GM19395 (cell line): Measurements from ENCODE around the gene CACNB4.

ENCODE experiments used
- ATAC-seq: cut with Tn5 transposase; IDR thresholded peaks from one replicate; pipeline ENCODE4 v1.9.1; 2021; ENCODE audit warnings: mild to moderate bottlenecking, moderate library complexity; ENCODE audit not compliant: unreplicated experiment

The CACNB4 gene

DNA sequence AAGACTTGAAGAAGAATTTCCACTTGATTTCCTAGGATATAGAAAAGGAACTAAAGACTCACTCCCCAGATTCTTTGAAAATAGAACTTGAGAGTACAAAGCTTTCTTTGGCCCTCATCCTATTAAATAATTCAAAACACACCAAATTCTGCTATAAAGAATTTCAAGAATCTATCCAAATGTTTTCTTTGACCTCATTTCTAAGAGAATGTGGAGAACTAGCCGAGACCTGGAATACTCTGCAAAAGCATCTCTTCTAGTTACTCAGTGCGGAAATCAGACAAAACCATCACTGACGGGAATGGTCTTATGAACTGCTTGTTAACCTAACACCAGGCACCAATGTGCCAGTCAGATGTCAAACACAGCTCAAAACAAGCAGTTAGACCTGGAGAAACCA lies 226.4 kb downstream of the CACNB4 start:
- no peak for ATAC-seq

DNA sequence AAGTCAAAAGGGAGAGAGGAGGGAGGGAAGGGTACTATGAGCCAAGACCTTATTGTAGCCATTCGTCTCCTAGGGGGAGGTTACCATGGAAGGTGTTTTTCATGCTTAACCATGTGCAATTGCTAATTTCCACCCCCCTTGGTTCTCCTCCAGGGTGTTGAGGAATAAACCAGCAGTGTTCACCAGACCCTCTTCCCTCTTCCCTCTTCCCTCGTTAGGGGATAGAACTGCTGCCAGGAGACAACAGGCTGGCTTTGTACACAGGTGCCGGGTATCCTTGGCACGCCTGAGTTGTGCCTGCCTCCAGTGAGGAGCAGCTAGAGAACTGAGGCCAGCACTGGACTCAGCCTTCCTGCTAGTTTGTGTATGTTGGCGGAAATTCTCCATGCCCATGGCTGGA lies 229.6 kb downstream of the CACNB4 start:
- no peak for ATAC-seq

DNA sequence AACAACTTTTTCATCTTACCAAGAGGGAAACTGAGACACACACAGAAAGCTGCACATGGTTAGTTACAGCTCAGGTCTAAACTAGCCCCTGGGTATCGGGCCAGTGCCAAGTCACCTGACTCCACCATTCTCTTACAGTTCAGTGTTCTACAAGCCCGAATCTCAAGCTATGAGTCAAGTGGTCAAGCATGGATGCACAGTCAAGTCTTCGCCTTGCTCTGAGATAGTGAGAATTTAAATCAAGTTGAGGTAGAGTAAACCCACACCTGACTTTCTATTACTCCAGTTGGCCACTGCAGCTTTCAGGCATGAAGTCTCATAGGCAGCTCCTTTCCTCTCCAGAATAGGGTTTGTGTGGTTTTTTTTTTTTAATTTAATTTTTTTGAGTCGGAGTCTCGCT lies 236.1 kb downstream of the CACNB4 start:
- peak; percentile 99 for ATAC-seq

DNA sequence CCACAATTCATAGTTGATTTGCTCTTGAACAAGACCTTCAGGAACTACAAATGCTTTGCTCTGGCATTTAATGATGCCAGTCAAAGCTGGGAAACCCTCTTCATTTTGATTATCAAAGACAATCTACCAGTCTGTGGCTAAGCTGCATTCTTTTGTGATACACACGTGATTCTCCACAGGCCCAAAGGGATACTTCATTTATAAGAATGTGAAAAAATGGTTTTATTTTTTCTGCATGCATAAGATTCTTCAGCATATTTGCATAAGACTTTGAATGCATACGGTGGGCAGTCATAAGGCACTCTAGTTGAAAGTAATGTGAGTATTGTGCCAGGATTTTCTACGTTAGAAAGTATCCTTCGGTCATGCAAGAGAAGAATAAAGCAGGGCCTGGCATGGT lies 237.7 kb downstream of the CACNB4 start:
- ATAC-seq = no peak

DNA sequence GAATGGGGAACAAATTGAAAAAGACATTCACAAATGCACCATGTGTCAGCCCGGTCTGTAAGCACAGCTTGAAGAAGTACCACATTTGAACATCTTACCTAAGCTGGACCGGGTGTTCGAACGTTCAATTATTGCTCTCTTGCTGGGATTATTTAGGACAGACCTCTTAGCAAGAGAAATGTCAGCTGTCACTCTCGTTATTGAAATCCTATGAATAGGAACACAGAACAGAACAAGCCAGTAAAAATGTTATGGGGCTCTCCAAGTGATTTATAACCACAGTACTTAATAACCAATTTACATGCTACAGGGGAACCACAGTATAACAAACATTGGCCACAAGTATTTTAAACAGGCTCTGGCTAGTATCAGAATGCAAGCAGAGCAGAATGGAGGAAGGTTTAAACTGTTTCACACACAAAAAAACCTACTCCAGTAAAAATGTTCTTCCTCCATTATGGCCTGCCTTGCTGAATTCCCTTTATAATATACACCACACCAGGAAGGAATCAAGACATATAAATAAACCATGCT lies 238.2 kb downstream of the CACNB4 start:
- ATAC-seq = no peak

DNA sequence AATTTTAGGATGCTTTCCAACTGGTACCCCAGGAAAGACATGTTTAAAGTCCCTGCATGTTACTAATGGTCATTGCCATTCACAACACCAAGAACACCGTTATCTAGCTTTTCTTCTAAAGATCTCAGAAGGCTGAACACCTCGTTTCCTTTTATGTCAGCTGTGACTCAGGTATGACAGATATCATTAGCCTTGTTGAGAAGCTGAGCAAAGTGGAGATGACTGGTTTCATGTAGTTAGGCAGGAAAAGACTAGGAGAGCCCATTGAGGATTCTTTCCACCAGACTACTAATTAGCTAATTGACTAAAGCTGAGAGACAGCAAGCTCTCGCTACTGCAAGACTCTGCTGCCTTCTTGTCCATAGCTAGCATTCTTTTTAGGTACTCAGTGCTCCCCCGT lies 238.6 kb downstream of the CACNB4 start:
- ATAC-seq = no peak

DNA sequence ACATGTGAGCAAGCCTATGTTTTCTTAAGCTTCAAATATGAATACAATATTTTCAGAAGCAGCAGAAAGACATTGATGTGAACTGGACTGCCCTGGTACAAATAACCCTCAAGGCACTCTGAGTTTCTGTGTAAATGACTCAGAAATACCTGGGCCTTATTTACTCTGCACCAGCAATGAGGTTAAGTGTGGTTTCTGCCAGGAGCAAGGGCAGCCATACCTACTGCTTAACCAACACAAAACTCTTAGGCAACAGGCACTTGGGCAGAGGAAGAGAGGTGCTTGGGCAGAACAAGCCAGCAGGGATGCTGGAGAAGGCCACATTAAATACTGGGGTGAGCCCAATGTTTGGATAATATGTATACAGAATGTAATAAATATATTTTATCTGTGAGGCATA lies 241.2 kb downstream of the CACNB4 start:
- ATAC-seq = no peak

DNA sequence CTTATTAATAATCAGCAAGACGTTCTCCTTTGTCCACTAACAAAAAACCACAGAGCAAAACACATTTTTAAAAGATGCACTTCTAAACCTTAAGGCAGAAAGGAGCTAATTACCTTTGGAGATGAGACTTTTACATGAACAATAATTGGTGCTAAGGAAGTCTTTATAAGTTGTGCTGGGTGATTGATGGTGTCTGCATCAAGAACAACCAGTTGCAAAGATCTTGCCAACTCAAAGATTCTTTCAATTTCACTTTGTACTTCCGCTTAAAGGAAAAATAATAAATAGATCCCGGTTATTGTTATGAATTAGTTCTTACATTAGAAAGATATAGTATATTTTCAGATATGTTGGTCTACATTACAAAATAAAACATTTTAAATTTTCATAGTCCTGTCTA lies 243.7 kb downstream of the CACNB4 start:
- ATAC-seq = no peak

DNA sequence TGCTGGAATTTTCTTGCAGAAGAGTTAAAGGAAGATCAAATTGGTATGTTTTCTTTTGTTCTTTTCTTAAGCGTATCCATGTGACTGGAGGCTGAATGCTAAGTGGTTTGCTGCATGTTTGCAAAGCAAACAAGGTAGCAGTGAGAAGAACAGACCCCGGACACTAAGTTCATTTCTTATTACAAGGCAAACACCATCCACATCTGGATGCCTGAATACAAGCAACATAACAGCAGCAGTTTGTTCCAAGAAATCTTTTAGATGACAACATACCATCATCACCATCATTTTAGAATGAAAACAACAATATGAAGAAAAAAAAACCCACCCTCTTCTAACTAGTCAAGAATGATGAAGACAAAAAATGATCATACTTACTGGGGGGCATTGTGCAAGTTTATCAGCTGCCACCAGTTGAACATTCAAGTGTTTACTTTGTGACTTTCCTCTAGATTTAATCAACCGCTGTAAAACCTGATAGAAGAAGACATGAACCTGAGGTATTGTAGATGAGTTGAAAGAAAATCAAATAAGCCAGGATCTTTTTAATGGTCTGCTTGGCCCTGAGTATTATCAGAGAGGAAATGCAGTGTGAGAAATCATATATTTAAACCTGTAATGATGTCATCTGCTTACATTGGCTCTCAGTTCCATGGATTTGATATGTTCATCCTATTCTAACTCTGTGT lies 245.6 kb downstream of the CACNB4 start:
- ATAC-seq = no peak

DNA sequence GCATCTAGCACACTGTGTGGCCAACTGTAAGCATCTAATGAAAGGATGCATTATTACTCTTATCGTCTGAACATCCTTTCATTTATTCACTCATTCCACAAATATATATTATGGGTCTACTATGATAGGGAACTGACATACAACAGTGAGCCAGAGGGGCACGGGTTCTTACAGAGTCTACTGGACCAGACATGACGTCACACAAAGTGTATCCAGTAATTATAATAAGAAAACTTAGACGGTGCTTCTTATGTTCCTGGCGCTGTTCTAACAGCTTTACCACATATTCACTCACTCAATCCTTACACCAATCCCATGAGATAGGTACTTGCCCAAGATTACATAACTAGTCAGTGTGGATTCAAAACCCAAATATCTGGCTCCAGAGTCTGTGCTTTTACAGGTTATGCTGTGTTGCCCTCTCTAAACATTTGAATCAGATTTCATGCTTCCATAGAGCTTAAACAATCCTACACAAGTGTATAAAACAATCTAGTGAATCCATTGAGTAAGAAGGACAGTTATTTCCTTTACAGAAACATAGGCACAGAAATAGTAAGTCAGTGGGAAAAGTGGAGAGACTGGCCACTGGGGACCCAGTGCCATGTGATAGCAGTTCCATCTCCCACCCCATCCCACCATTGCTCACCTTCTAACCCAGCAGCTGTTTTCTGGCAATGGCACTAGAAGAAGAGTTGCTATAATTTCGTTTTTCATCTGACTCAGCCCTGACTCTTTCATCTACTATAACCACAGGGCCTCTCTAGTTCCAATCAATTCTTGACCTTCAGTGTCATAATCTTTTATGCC lies 246.4 kb downstream of the CACNB4 start:
- no peak for ATAC-seq

DNA sequence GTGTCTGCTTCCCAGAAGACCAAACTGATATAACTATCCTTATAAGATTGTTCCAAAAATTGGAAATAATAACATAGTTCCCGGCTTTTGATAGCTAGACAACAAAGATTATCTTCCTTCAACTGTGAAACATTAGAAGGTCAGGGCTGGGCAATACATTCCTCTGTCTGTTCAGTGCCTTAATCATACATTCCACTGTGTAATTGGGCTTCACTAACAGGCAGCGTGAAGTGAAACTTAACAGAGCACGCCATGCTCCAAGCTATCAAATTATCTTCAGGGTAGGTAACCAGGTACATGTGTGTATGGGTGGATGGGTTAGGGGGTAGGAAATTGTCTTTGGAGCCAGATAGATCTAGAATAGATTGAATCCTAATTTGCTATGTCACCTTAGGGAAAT lies 247.1 kb downstream of the CACNB4 start:
- no peak for ATAC-seq

DNA sequence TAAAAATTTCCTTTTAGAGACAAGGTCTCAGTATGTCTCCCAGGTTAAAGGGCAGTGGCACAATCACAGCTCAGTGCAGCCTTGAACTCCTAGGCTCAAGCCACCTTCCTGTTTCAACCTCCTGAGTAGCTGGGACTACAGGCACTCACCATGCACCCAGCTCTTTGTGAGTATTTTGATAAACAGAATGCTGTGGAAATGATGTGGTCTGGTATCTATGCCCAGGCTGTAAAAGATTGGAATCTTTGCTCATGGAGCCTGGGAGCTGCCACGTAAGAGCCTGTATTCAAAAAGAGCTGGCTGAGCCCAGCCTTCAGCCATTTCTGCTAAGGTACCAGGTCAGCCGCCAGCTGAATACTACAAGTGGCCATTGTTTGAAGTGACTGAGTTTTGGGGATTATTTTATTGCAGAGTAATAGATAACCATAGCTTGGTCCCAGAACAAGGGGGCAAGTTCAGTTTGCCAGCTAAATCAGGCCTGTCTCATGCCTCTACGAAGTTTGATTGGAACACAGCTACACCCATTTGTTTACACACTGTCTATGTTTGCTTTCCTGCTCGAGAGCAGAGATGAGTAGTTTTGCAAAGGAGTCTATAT lies 249.3 kb downstream of the CACNB4 start:
- no peak for ATAC-seq

DNA sequence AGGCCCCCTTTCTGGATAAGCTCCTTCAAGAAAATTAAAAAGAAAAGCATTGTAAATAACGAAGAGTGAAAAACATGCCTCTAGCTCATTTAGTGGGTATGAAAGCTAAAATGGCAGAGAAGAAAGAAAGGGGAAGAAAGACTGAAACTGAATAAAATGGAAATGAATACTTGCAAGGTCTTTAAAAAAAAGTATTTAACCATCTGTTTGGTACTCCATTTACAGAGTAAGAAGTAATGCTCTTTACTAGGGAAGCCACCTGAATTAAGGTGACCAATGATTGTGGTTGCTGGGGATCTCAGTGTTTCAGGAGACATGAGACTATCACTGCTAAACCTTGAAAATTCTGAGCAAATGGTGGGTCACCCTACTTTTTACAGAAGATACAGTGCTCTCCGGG lies 253.0 kb downstream of the CACNB4 start:
- ATAC-seq = peak; percentile 70

DNA sequence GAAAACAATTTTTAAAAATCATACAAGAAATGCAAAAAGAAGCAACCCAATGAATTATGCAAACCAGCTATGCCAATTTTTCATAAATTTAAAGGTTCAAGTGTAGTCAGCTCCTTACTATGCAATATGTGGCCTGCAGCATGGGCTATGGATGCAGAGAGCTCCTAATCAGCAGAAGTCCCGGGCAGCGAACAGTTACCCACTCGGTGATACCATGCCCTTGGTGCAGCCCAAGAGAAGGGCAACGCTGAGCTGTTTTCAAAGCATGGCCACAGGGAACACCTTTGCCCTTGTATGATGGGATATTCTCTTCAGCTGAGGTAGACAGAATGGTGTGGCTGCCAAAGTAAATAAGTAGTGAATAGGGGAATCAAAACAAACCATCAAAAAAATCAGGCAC lies 253.4 kb downstream of the CACNB4 start:
- peak; percentile 5 for ATAC-seq

DNA sequence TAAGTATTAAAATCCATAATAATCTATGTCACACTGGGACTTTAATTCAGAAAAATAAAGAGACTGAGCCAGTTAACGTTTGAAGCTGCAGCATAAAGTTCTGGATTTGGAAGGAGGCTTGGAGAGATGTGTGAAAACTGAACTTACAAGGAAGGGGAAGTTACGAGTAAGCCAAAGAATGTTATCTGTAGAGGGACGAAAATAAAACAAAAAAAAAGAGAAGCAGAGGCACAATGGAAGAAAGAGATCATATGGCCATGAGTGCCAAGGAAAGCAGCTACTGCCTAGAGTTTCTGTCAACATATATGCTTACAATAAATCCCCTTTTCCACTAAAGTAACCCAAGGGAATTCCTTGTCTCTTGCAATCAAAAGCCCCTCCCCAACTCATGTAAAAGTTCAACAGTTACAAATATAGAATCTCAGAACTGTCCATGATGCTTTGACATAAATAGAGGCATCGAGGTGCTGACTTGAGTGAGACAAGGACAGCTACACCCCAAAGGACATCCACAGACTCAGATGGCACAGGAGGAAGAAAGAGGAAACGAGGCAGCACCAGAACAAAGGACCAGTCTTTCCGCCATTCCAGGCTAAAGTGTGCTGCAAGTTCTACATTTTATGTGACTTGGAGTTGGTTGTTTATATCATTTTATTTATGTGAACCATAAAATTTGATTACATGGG lies 254.5 kb downstream of the CACNB4 start:
- ATAC-seq = no peak

DNA sequence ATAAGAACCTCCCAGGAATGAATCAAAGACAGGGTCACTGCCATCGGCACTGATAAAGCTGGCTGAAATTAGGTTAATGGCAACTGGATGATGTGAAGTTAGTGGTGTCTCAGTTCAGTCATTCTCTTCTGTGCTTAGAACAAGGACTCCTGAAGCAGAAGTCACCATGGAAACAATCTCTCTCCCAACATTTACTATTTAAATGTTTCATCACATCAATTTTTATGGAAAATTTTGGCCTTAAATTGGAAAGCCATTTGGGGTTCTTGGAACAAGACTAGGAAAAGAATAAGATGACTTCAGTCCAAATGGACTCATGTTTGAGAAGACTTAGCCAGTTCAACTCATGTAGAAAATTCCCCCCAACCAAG lies 255.2 kb downstream of the CACNB4 start:
- no peak for ATAC-seq

DNA sequence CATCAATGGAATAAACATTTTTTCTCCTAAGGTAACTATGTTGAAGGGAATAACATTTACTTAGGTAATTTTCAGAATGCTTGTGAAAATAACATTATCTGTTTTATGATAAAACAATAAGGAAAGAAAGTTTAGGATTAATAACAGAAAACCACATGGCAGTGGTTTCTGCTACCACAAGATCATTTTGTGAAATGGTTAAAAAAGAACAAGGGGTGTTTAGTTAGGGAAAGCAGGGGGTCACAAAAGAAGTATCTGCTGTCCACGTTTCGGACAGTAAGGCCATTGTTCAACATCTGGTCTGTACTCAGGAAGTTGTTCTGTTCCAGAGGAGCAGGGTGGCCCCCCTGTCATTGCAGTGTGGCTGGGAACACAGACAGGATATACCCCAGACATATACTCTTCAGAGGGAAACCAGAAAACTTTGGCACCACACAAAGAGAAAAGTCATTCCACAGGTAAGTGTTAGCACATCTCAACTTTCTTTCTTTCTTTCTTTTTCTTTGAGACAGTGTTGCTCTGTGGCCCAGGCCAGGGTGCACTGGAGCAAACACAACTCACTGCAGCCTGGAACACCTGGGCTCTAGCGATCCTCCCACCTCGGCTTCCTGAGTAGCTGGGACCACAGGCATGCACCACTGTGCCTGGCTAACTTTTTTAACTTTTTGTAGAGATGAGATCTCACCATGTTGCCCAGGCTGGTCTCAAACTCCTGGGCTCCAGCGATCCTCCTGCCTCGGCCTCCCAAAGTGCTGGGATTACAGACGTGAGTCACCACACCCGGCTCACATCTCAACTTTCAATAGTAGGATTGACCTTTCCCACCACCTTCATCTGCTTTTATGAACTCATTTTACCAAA lies 255.8 kb downstream of the CACNB4 start:
- ATAC-seq = peak; percentile 27

DNA sequence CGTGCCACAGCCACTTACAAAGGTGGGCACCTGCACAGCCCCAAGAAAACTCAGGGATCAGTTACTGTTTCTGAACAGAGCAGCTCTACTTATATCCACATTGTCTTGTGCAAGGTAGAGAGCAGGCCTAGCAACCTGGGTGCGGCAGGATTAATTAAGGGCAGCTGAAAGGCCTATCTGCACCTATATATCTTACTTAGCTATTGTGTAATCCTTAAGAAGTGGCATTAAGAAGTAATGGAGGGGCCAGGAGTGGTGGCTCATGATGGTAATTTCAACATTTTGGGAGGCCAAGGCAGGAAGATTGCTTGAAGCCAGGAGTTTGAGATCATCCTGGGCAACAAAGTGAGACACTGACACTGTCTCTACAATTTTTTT lies 257.8 kb downstream of the CACNB4 start:
- no peak for ATAC-seq

DNA sequence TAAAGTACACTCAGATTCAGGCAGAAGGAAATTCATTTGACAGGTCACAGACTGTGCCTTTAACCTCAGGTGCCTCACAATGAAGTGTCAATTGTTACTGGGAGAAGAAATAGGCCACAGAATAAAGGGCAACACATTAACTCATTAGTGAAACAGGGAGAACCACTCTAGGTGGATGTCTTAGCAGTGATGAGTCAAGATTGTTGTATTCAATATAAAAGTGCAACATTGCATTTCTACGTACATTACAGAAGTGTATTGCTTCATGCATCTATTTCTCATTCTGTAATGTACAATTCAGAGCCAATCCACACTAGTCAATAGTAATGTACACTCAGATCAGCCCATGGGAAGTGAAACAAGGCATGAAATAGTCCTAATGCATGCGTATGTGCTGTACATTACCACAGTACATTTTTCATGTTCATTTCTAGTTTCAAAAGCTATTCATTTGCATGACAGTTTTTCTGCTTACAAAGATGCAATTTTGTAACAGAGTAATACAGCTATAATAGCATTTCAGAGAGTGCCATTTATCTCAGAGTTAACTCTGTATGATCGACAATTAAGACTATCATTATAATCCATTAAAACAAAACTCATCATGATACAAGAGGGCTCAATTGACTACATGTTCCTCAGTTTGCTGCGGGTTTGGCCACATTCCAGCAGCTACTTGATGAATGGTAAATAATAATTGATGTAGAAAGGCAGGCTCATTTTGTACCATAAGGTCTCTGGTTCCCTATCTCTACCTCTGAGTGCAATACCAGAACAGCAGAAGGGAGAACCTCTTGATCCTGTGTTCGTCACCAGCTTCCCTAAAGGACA lies 258.4 kb downstream of the CACNB4 start:
- ATAC-seq = peak; percentile 98

DNA sequence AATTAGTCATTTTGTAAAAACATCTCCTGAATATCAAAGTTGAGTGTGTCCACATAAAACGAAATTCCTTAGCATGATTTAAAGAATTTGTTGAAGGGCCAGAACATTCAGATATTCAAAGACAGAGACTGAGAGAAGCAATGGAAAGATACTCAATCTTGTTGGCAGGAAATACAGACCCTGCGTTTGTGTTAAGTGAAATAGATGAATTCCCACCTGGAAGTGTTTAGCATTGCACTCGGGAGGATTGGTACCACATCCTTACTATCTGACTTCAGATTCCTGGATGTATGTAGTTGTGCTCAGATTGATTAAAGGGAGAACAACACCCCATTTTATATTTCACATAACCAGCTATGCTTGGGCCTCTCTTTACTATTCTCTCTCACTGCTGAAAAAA lies 260.9 kb downstream of the CACNB4 start:
- ATAC-seq = no peak
